ENCODE results near the gene CNTRL. TPM values are rescaled to one million over a fixed set of nuclear protein-coding genes. Genes with fewer than 3 reads are reported as not detected.

The CNTRL gene
- total and polyA plus RNA-seq, 2 of the 8 experiments (the other 6 are each of a cell fraction or from before 2014, with no cell fraction given): 5.1 to 13.9 TPM

- H2BK12ac ChIP-seq (ENCODE audit: low read depth, low read length): no peak overlapping the region
- H3K56ac ChIP-seq (replicated peaks; ENCODE audit: insufficient read length, low read depth, low read length): no peak overlapping the region
- H3K36me3 ChIP-seq (ENCODE audit: control insufficient read depth in 2 of 4, insufficient read depth in 4 of 4, low read length in 3 of 4): no peaks in the 10 kb centered on the region
- no peaks in the 10 kb centered on the region for H3K27me3 ChIP-seq (replicated peaks in 1 of 4; ENCODE audit: control insufficient read depth in 3 of 4, extremely low read depth in 1 of 4, insufficient read depth in 3 of 4, low read length in 3 of 4)
- CTCF ChIA-PET (ENCODE audit: partially characterized antibody): interaction anchor here (0.7 kb wide), 1 partner anchor 204 kb away, joined by 3 read pairs; no protein-coding TSS in a partner anchor
- no peak overlapping the region for H3K4ac ChIP-seq (replicated peaks; ENCODE audit: insufficient read length, low read depth, low read length)
- no peak overlapping the region for H4K91ac ChIP-seq (replicated peaks; ENCODE audit: insufficient read length, low read length)
- no peak overlapping the region for H2BK15ac ChIP-seq (ENCODE audit: low read length)
- H3K9ac ChIP-seq (replicated peaks in 1 of 4; ENCODE audit: extremely low read depth in 1 of 4, low read depth in 3 of 4, low read length in 3 of 4): no peak overlapping the region
- H2AFZ ChIP-seq (ENCODE audit: low read length): no peak overlapping the region
- H4K20me1 ChIP-seq (replicated peaks in 1 of 2; ENCODE audit: control insufficient read depth in 1 of 2, insufficient read depth in 2 of 2, low read length in 2 of 2): peaks cover 3 to 7% of the 10 kb centered on the region in 2 experiments
- H4K5ac ChIP-seq (ENCODE audit: insufficient read length, low read depth, low read length): no peak overlapping the region
- no peaks in the 10 kb centered on the region for H3K9me3 ChIP-seq (ENCODE audit: insufficient read depth in 2 of 2, low read depth in 1 of 2, low read length in 1 of 2)
- TF ChIP-seq SP1 (IDR thresholded peaks at IDR 0.05; ENCODE audit: low read depth, low read length): no peak
- no peak overlapping the region for H2BK20ac ChIP-seq (ENCODE audit: low read length)
- FAIRE-seq: no peak
- no peak overlapping the region for H3K14ac ChIP-seq (ENCODE audit: insufficient read length)
- H3K79me2 ChIP-seq (ENCODE audit: control insufficient read depth in 1 of 2, insufficient read depth in 2 of 2, low read length in 2 of 2): peaks cover 12 to 97% of the 10 kb centered on the region in 2 experiments; a peak in 3 of 4 replicates
- H3K4me3 ChIP-seq (ENCODE audit: extremely low read depth in 1 of 4, insufficient read depth in 2 of 4, low read depth in 3 of 4, low read length in 4 of 4): no peak overlapping the region
- 80% methylated on average over 4 of the region's 4 CpGs; no CpG with 5 or more reads in 1 of the 2 experiments for WGBS, 2 experiments (ENCODE audit: extremely low coverage in 1 of 2, insufficient coverage in 1 of 2, insufficient read length in 1 of 2, insufficient replicate concordance in 2 of 2, low coverage in 1 of 2, low lambda C conversion rate in 2 of 2, missing lambda C conversion rate in 1 of 2)
- peaks cover 0 to 3% (median 2%) of the 10 kb centered on the region in 4 experiments; a peak in 4 of 7 replicates for H3K4me1 ChIP-seq (replicated peaks in 1 of 4; ENCODE audit: control insufficient read depth in 3 of 4, insufficient read depth in 4 of 4, low read length in 3 of 4)
- no peak overlapping the region for H3K23ac ChIP-seq (ENCODE audit: insufficient read length)
- H3K18ac ChIP-seq (ENCODE audit: extremely low read depth, low read length): no peak overlapping the region
- H3K4me2 ChIP-seq (ENCODE audit: insufficient read depth in 1 of 2, low read depth in 2 of 2, low read length in 2 of 2): no peak overlapping the region
- H4K8ac ChIP-seq (ENCODE audit: extremely low read depth, insufficient read depth, low read length): no peak overlapping the region
- no peak overlapping the region for H2AK5ac ChIP-seq (ENCODE audit: low read depth, low read length)
- H3K23me2 ChIP-seq (ENCODE audit: low read depth, low read length): peaks cover 4% of the 10 kb centered on the region
- H2BK120ac ChIP-seq (replicated peaks; ENCODE audit: low read depth, low read length): no peak overlapping the region
- H3K79me1 ChIP-seq (ENCODE audit: low read depth, low read length): peaks cover 5% of the 10 kb centered on the region; the same call in 1 of the 2 replicates
- H3K27ac ChIP-seq (ENCODE audit: low read depth, low read length): no peak overlapping the region
- H2BK5ac ChIP-seq (ENCODE audit: low read depth, low read length): no peak overlapping the region
- DNase-seq (ENCODE audit: low read depth in 1 of 2, low spot score in 2 of 2): no peak
- POLR2A ChIA-PET (ENCODE audit: partially characterized antibody): no interaction called here
Observed at GRCh38 chr9:121196389-121196788, 121.6 kb downstream of the CNTRL start.
